Measurements from ENCODE around the gene SAC3D1. TPM values are rescaled to one million over a fixed set of nuclear protein-coding genes. Genes with fewer than 3 reads are reported as not detected.

Gene SAC3D1
- total RNA-seq, 1 donor from 2014 or later, result 19.3 TPM

DNA sequence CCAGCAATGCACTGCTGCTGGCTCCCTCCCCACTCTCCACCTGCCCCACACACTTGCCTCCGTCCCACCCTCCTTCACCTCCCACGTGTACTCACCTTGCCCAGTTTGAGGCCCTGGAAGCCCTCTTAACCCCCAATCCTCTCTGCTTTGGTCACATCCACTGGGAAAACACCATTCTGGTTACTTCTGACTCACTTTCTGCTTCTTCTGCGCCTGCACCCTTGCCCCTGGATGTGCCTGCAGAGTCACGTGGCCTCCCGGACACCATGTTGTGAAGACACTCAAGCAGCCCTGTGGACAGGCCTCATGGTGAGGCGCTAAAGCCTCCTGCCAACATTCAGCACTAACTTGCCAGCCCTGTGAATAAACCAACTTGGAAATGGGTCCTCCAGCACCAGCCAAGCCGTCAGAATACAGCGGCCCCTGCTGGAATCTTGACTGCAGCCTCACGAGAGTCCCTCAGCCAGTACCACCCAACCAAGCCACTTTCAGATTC, 20.0 kb downstream of the SAC3D1 start:
- DNase-seq (ENCODE audit: low spot score, unreplicated experiment), result no peak
- no peaks in the 10 kb centered on the region for H3K9me3 Mint-ChIP-seq (ENCODE audit: low read depth)
- no peaks in the 10 kb centered on the region for H3K27me3 Mint-ChIP-seq
- no peaks in the 10 kb centered on the region for H3K4me1 Mint-ChIP-seq (ENCODE audit: low read depth)
- H3K27ac Mint-ChIP-seq, result no peak overlapping the region
- TF ChIP-seq, protein P1, sequence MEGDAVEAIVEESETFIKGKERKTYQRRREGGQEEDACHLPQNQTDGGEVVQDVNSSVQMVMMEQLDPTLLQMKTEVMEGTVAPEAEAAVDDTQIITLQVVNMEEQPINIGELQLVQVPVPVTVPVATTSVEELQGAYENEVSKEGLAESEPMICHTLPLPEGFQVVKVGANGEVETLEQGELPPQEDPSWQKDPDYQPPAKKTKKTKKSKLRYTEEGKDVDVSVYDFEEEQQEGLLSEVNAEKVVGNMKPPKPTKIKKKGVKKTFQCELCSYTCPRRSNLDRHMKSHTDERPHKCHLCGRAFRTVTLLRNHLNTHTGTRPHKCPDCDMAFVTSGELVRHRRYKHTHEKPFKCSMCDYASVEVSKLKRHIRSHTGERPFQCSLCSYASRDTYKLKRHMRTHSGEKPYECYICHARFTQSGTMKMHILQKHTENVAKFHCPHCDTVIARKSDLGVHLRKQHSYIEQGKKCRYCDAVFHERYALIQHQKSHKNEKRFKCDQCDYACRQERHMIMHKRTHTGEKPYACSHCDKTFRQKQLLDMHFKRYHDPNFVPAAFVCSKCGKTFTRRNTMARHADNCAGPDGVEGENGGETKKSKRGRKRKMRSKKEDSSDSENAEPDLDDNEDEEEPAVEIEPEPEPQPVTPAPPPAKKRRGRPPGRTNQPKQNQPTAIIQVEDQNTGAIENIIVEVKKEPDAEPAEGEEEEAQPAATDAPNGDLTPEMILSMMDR (IDR thresholded peaks at IDR 0.05; ENCODE audit: unreplicated experiment), result peak; percentile 27
- no peak overlapping the region for H3K4me3 Mint-ChIP-seq (ENCODE audit: low read depth)
- H3K36me3 Mint-ChIP-seq (ENCODE audit: insufficient read depth), result no peaks in the 10 kb centered on the region

DNA sequence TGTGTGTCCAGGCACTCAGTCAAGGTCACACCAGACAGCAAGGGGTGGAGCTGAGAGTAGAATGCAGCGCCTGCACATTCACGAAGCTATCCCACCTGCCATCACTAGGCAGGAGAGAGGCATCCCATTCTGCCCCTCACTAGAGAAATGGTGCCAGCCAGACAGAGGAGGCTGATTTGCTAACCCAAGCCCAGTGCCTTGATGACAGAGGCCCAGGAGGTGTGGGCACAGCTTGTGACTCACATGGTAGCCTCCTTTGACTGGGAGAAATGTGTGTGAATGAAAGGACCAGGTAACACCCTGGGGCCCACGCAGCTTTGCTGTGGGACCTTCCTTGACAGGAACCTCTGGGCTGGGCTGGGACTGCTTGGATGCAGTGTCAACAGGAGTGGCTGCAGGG, 22.5 kb downstream of the SAC3D1 start:
- H3K27me3 Mint-ChIP-seq, result no peaks in the 10 kb centered on the region

DNA sequence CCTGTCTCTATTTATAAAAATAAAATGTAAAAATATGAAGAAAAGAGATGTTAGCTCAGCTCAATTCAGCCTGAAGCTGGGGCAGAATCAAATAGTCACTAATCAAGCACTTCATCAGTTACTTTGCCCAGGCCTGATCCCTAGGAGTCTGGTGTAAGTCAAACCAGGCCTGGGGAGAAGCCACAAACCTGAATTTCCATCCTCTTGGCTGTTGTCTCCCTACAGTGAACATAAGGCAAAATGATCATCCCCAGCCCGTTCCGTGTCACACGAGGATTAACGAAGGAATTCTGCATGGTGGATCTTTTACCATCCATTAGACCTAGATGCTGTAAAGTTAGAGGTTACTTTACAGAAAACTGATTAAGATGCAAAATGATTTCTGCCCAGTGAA, 23.8 kb downstream of the SAC3D1 start:
- Mint-ChIP-seq H3K27me3 (no peaks in the 10 kb centered on the region), H3K4me1 (ENCODE audit: low read depth) (no peaks in the 10 kb centered on the region), H3K9me3 (ENCODE audit: low read depth) (no peaks in the 10 kb centered on the region), H3K27ac (no peak overlapping the region), H3K4me3 (ENCODE audit: low read depth) (no peak overlapping the region), H3K36me3 (ENCODE audit: insufficient read depth) (no peaks in the 10 kb centered on the region)
- DNase-seq (ENCODE audit: low spot score, unreplicated experiment), result no peak
- TF ChIP-seq, protein P1 (IDR thresholded peaks at IDR 0.05; ENCODE audit: unreplicated experiment), result no peak

More for the DNA sequence above, 22.5 kb downstream of the SAC3D1 start:
- TF ChIP-seq, protein P1 (IDR thresholded peaks at IDR 0.05; ENCODE audit: unreplicated experiment), result no peak
- H3K27ac Mint-ChIP-seq, result no peak overlapping the region
- H3K4me3 Mint-ChIP-seq (ENCODE audit: low read depth), result no peak overlapping the region
- H3K36me3 Mint-ChIP-seq (ENCODE audit: insufficient read depth), result no peaks in the 10 kb centered on the region
- no peaks in the 10 kb centered on the region for H3K4me1 Mint-ChIP-seq (ENCODE audit: low read depth)
- DNase-seq (ENCODE audit: low spot score, unreplicated experiment), result no peak
- no peaks in the 10 kb centered on the region for H3K9me3 Mint-ChIP-seq (ENCODE audit: low read depth)

GRCh38 chr11:65065851-65066250, 24.8 kb downstream of the SAC3D1 start:
- Mint-ChIP-seq H3K4me1 (ENCODE audit: low read depth) (no peaks in the 10 kb centered on the region), H3K36me3 (ENCODE audit: insufficient read depth) (no peaks in the 10 kb centered on the region), H3K4me3 (ENCODE audit: low read depth) (no peak overlapping the region), H3K9me3 (ENCODE audit: low read depth) (no peaks in the 10 kb centered on the region), H3K27me3 (no peaks in the 10 kb centered on the region), H3K27ac (no peak overlapping the region)
- DNase-seq (ENCODE audit: low spot score, unreplicated experiment), result no peak
- TF ChIP-seq, protein P1 (IDR thresholded peaks at IDR 0.05; ENCODE audit: unreplicated experiment), result no peak

- no peak for DNase-seq (ENCODE audit: low spot score, unreplicated experiment)
- no peak overlapping the region for H3K4me3 Mint-ChIP-seq (ENCODE audit: low read depth)
Measured at GRCh38 chr11:65066315-65066714, 25.3 kb downstream of the SAC3D1 start.

More at GRCh38 chr11:65066315-65066714, 25.3 kb downstream of the SAC3D1 start:
- Mint-ChIP-seq H3K36me3 (ENCODE audit: insufficient read depth) (no peaks in the 10 kb centered on the region), H3K27me3 (no peaks in the 10 kb centered on the region), H3K4me1 (ENCODE audit: low read depth) (no peaks in the 10 kb centered on the region), H3K27ac (no peak overlapping the region), H3K9me3 (ENCODE audit: low read depth) (no peaks in the 10 kb centered on the region)
- TF ChIP-seq, protein P1 (IDR thresholded peaks at IDR 0.05; ENCODE audit: unreplicated experiment), result no peak

Measured in progenitor cell of endocrine pancreas (in vitro differentiated cells).